Right lobe of liver (tissue), 6 donors: ENCODE results near the gene NFATC1. TPM values are rescaled to one million over a fixed set of nuclear protein-coding genes. Genes with fewer than 3 reads are reported as not detected.
A peak's percentile ranks its signal among the peaks of the same experiment; 100 is the strongest.

Experiments used
- ATAC-seq, 4 donors: fragments of 200-7000 bp; cut with Tn5 transposase; one replicate each; pipeline ENCODE4 v1.9.1; 2020; ENCODE audit warnings: mild to moderate bottlenecking in 4 of 4, moderate library complexity in 4 of 4
- DNase-seq, 3 donors: peaks; one replicate each; pipeline ENCODE4 v3.0.0-alpha.2; 2020
- H3K27ac ChIP-seq, 3 donors: fragments of 200-600 bp; one replicate each; pipeline ENCODE4 v1.8.0; 2022
- H3K27me3 ChIP-seq, 2 donors: fragments of 200-600 bp; one replicate each; pipeline ENCODE4 v1.8.0; 2022
- H3K36me3 ChIP-seq, 4 donors: fragments of 200-600 bp; sonication (generic) in 1 of 4; one replicate each; pipeline versions ENCODE4 v1.5.1 to v1.8.0; 2017 to 2022; ENCODE audit warnings: control low read depth in 1 of 4
- H3K4me1 ChIP-seq, 4 donors: fragments of 200-600 bp; sonication (generic) in 1 of 4; one replicate each; pipeline versions ENCODE4 v1.5.1 to v1.8.0; 2017 to 2022; ENCODE audit warnings: control low read depth in 1 of 4
- H3K4me3 ChIP-seq, 3 donors: fragments of 200-600 bp; one replicate each; pipeline ENCODE4 v1.8.0; 2022
- H3K9me3 ChIP-seq, 4 donors: fragments of 200-600 bp; sonication (generic) in 1 of 4; one replicate each; pipeline versions ENCODE4 v1.5.1 to v1.8.0; 2017 to 2022; ENCODE audit warnings: control low read depth in 1 of 4
- POLR2A ChIP-seq: fragments of 450-650 bp; IDR thresholded peaks from one replicate; pipeline ENCODE4 v1.6.1; 2017; ENCODE audit warnings: antibody characterized with exemption, mild to moderate bottlenecking
- WGBS: methylation state at CpG from one replicate; pipeline ENCODE4 v1.1.6; 2018; ENCODE audit warnings: low coverage, low lambda C conversion rate; ENCODE audit not compliant: insufficient coverage; ENCODE audit errors: missing lambda C conversion rate; 5-methylcytosine and 5-hydroxymethylcytosine counted together
- intact Hi-C, 2 donors: fragments of 100-400 bp; cut with DNase I; formaldehyde crosslinking; loops; one replicate each; pipeline versions ENCODE4 v1.11.2 to v1.14.1; 2022
- total RNA-seq, 6 experiments: library from RNA; depleted of rRNA in 2 of 6; stranded (reverse); fragments of >200 nt in 2 of 6; fragmentation: NEBNext Ultra II Directional in 3 of 6; extraction: Animal tissue kit (Norgen Biotek cat#: 25700) in 3 of 6; gene quantifications; one replicate each; pipeline versions ENCODE4 v1.1.0 to v1.2.4, GENCODE V29; 2016 to 2023
- TF ChIP-seq, protein P1 (sequence below), 4 donors: fragments of 200-600 bp in 3 of 4; fragments of 450-650 bp in 1 of 4; IDR thresholded peaks; one replicate each; pipeline versions ENCODE4 v1.5.1 to v1.8.0; 2016 to 2022; ENCODE audit warnings: antibody characterized with exemption in 4 of 4, mild to moderate bottlenecking in 2 of 4
- donor health status: DM: no; HTN: yes; CAD: no.
- donor health status: DM: no; HTN: no; CAD: no.
- donor health status: DM: no; HTN: no; CAD: no.
- donor health status: DM: no; HTN: yes; CAD: no.
- donor health status: DM: no; HTN: yes; CAD: no.

Gene NFATC1
- total RNA-seq, 6 experiments from 2014 or later = 1.00 to 4.3 (median 2.9) TPM

DNA sequence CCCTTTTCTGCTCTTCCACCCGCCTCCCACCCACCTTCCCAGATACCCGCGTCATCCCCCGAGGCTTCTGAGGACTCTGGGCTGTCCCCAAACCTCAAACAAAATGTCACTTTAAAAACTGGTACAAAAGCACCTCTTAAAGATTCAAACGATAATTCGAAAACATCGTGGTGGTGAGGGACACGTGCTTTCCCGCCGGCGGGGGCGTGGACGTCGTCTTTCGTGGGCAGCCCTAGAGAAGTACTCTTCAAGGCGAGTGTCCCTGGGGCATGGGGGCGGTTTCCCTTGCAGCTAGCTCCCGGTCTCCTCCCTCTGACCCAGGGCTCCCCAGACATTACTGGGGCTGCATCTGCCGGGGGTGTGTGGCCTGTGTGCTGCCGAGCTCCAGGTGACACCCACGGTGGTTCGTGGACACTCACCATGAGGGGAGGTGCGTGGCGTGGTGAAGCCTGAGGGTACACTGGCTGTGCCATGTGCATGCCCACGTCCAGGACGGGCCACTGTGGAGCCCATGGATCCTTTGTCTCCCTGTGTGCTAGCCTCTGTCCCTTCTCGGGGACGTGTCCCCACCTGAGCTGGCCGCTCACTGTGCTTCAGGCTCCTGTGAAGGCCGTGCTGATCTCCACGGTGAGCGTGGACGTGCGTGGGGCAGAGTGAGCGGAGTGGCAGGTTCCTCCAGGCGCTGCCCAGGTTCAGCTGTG, 117.8 kb downstream of the NFATC1 start:
- Histone ChIP-seq H3K4me3 (no peak overlapping the region), H3K36me3 (no peaks in the 10 kb centered on the region), H3K9me3 (no peaks in the 10 kb centered on the region), H3K27me3 (no peaks in the 10 kb centered on the region), H3K4me1 (no peaks in the 10 kb centered on the region), H3K27ac (no peak overlapping the region)
- intact Hi-C loops = no loop called here
- WGBS = 96% methylated on average over 15 of the region's 36 CpGs
- ATAC-seq = no peak
- DNase-seq = peak in 1 of 3 donors; percentile 33
- TF ChIP-seq, protein P1, sequence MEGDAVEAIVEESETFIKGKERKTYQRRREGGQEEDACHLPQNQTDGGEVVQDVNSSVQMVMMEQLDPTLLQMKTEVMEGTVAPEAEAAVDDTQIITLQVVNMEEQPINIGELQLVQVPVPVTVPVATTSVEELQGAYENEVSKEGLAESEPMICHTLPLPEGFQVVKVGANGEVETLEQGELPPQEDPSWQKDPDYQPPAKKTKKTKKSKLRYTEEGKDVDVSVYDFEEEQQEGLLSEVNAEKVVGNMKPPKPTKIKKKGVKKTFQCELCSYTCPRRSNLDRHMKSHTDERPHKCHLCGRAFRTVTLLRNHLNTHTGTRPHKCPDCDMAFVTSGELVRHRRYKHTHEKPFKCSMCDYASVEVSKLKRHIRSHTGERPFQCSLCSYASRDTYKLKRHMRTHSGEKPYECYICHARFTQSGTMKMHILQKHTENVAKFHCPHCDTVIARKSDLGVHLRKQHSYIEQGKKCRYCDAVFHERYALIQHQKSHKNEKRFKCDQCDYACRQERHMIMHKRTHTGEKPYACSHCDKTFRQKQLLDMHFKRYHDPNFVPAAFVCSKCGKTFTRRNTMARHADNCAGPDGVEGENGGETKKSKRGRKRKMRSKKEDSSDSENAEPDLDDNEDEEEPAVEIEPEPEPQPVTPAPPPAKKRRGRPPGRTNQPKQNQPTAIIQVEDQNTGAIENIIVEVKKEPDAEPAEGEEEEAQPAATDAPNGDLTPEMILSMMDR (IDR thresholded peaks at IDR 0.05) = no peak
- no peak for TF ChIP-seq POLR2A

GRCh38 chr18:79515331-79515730, 119.6 kb downstream of the NFATC1 start:
- ATAC-seq = no peak
- WGBS = 81% methylated on average over 8 of the region's 8 CpGs

GRCh38 chr18:79515944-79516351, 120.2 kb downstream of the NFATC1 start:
- no peak overlapping the region for H3K27ac ChIP-seq
- H3K4me1 ChIP-seq = no peaks in the 10 kb centered on the region
- H3K9me3 ChIP-seq = no peaks in the 10 kb centered on the region
- H3K4me3 ChIP-seq = no peak overlapping the region
- H3K27me3 ChIP-seq = no peaks in the 10 kb centered on the region
- intact Hi-C loops = no loop called here
- ATAC-seq (no peak), DNase-seq (peak in 1 of 3 donors; percentile 23)
- no peaks in the 10 kb centered on the region for H3K36me3 ChIP-seq
- TF ChIP-seq, protein P1 (IDR thresholded peaks at IDR 0.05) = no peak
- TF ChIP-seq POLR2A = no peak
- 77% methylated on average over 18 of the region's 22 CpGs for WGBS

More at GRCh38 chr18:79515331-79515730, 119.6 kb downstream of the NFATC1 start:
- no peak for TF ChIP-seq POLR2A
- TF ChIP-seq, protein P1 (IDR thresholded peaks at IDR 0.05) = no peak
- Histone ChIP-seq H3K27me3 (no peaks in the 10 kb centered on the region), H3K36me3 (no peaks in the 10 kb centered on the region), H3K9me3 (no peaks in the 10 kb centered on the region), H3K27ac (no peak overlapping the region), H3K4me1 (no peaks in the 10 kb centered on the region), H3K4me3 (no peak overlapping the region)
- intact Hi-C loops = no loop called here
- DNase-seq = peak in 1 of 3 donors; percentile 10

DNA sequence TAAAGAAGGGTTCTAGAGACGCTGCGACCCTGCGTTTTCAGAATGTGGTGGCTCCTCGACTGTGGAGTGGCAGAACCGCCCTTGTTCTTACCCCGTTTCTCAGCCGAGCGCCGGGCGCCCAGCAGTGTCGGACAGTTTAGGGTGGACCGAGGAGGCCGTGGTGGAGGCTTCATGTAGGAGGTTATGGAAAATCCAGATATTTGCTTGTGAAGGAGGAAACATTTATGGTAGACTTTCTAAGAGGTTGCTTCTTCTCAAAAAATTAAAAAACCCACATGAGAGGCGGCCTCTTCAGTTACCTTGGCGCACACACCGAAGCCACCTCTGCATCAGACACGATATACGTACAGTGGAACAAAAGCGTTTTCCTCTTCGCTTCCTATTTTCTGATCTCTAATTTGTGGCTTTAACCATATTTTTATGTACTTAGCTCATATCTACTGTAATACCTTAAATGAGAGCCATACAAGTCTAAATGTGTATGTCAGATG, 120.8 kb downstream of the NFATC1 start:
- peak in 1 of 3 donors; percentile 23 for DNase-seq
- H3K36me3 ChIP-seq = no peaks in the 10 kb centered on the region
- 74% methylated on average over 12 of the region's 20 CpGs for WGBS
- H3K4me3 ChIP-seq = no peak overlapping the region
- ATAC-seq = no peak
- H3K27ac ChIP-seq = no peak overlapping the region
- intact Hi-C loops = no loop called here
- H3K9me3 ChIP-seq = no peaks in the 10 kb centered on the region
- H3K27me3 ChIP-seq = no peaks in the 10 kb centered on the region
- TF ChIP-seq, protein P1 (IDR thresholded peaks at IDR 0.05) = no peak
- TF ChIP-seq POLR2A = no peak
- H3K4me1 ChIP-seq = no peaks in the 10 kb centered on the region
